HG03039 (cell line): Measurements from ENCODE around the gene WIPF1.

Experiments used
- ATAC-seq: cut with Tn5 transposase; IDR thresholded peaks from one replicate; pipeline ENCODE4 v1.9.1; 2021; ENCODE audit warnings: mild to moderate bottlenecking, moderate library complexity; ENCODE audit not compliant: unreplicated experiment

WIPF1 gene

GRCh38 chr2:174595891-174596397, 1.7 kb downstream of the WIPF1 start:
- no peak for ATAC-seq

- ATAC-seq = no peak
Observed at GRCh38 chr2:174595116-174595809, 2.3 kb downstream of the WIPF1 start.

DNA sequence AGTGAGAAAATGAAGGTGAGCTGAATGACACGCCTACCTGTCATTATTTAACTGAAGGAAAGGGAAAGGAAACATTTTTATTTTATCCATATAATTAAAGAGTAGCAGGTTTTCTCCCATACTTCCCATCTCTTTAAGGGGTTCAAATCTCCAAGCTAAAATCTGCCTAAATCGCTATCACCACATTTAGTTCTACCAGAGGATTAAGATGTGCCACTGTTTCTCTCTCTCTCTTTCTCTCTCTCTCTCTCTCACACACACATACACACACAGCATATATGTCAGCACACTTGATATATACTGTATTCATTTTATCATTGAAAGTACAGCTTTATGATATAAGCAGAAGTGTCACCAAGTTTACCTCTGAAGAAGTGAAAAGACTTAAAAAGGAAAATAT, 3.1 kb downstream of the WIPF1 start:
- no peak for ATAC-seq

DNA sequence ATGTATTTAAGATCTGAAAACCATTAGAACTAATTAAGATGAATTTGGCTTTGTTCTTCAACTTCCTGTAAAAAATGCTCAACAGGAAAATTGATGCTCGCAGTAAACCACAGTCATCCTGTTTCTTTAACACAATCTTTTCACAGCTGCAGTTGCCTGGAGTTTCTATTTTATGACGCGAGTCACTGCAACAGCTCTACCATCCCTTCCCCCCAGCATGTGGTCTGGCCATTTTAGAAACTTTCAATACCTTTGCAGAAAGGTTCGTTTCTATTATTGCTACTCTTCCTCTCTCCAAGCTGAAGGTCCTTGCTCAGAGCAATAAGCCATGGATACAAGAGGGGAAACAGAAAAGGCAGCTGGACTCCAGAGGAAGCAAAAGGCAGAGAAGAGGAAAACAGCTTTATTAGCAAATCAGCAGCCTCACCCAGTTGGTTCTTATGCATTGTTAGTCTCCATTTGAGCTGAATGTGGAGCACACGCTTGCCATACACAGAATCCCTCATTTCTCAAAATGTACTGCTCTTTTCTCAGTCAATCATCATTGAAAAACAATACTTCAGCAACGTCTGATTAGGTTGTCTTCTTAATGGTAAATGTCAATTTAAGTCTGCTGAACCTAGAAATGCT, 3.9 kb downstream of the WIPF1 start:
- ATAC-seq = peak; percentile 51

DNA sequence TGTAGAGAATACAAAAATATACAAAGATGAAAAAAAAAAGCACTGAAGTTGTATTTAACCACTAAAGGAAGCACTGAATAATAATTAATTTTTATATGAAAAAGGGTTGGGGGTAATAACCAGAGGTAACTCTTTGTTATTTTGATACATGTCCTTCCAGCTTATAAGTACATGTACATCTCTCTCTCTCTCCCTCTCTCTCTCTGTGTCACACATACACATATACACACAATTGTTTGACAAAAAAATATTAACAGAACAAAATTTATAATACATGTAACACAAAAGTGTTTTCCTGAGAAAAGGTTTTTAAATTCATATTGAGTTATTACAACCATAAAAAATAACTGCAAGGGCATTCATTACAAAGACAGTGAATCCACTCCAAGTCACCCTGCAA, 4.6 kb downstream of the WIPF1 start:
- no peak for ATAC-seq

DNA sequence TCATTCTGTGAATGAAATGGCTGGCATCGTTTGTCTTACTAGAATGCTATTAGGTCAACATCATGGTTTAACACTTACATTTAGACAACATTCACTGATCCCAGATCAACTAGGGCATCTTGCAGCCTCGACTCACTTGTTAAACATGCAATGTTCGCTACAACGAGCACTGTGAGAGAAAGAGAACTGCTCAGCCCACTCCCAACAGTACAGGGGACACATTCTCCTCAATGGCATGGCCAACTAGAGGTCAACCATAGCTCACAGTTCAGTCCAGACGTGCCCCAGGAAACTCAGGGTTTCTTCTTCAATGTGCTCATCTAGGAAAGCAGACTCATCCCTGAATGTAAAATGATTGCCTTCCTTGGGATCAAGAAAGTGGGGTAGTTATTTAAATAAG, 5.9 kb downstream of the WIPF1 start:
- ATAC-seq = no peak

DNA sequence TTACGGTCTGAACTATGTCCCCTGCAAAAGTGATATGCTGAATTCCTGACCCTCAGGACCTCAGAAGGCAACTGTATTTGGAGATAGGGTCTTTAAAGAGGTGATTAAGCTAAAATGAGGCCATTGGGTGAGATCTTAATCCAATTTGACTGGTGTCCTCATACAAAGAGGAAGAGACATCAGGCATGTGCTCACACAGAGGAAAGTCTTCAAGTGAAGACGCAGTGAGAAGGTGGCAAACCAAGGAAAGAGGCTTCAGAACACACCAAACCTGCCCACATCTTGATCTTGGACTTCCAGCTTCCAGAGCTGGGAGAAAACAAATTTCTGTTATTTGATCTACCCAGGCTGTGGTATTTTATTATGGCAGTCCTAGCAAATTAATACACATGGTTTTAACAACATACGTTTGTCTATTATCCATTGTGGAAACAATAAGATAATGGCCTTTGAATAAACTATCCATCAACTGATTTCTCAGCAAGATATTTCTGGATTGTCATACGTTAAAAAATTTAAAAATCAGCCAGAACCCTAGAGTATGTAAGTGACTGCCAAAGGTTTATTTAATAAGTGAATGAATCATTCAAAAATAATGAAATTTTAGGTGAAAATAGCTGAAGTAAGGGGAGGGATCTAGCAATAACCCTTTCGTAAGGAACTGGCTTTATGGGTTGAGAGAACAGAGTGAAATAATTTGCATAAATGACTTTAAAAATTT, 6.5 kb downstream of the WIPF1 start:
- ATAC-seq = no peak

DNA sequence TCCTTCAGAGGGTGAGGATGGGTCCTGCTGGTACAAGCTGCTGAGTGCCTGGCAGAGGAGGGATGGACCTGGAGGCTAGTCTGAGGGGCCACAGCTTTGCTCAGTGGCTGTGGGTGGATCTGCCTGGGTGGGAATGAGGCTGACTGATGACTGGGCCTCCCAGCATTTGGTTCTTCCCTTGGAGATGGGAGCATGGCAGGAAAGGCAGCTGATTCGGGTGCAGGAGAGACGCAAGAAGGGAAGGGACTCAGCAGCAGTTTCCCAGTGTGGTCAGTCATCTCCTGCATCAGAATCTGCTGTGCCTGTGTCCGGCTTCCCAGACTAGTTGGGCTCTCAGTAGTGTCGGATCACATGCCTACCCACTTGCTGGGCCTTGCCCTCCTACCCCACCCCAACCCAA, 7.3 kb downstream of the WIPF1 start:
- ATAC-seq = no peak

- ATAC-seq = no peak
Observed at GRCh38 chr2:174589334-174589733, 8.3 kb downstream of the WIPF1 start.

GRCh38 chr2:174588463-174588862, 9.1 kb downstream of the WIPF1 start:
- no peak for ATAC-seq

DNA sequence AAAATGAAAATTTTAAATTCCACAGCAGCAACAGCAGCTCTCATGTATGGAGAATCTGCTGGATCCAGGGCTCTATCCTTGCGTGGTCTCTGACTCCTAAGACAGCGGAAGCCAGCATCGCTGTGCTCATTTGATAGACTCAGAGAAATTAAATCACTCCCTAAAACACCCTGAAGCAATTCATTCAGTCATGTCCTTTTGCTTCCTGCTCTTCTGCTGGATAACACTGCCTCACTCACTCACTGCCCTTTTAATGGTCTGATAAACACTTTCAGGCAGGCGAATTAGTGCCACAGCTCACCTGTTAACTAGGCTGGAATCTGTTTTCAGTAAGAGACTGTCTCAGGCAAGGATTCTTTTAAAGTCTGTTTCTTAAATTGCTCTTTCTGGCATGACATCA, 10.0 kb downstream of the WIPF1 start:
- no peak for ATAC-seq

DNA sequence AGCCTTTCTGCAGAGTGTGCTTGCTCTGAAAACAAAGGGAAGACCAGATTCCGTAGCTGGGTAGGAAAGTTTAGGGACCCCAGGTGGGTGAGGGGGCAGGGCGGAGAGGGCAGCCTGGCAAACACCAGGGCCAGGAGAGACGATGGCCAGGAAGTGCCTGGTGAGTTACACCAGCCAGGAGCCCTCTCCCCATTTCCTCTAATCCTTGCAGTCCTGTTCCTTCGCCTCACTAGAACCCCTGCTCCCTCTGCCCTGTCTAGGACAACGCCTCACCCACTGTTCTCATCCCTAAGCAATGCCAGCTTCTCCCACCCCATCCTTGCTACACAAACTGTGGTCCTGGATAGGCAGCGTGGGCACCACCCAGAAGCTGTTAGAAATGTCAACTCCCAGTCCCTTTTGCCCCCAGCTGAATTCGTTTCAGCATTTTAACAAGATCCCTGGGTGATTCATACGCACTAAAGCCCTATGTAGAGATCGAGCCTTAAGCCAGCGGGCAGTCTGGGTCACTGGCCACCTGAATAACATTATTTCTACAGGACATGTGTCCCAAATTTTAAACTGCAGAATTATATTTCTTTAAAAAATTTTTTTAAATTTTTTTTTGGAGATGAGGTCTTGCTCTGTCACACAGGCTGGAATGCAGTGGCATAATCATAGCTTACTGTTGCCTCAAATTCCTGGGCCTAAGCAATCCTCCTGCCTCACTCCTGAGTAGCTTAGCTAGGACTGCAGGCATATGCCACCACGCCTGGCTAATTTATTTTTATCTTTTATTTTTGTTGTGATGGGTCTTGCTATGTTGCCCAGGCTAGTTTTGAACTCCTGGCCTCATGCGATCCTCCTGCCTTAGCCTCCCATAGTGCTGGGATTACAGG, 10.9 kb downstream of the WIPF1 start:
- no peak for ATAC-seq

DNA sequence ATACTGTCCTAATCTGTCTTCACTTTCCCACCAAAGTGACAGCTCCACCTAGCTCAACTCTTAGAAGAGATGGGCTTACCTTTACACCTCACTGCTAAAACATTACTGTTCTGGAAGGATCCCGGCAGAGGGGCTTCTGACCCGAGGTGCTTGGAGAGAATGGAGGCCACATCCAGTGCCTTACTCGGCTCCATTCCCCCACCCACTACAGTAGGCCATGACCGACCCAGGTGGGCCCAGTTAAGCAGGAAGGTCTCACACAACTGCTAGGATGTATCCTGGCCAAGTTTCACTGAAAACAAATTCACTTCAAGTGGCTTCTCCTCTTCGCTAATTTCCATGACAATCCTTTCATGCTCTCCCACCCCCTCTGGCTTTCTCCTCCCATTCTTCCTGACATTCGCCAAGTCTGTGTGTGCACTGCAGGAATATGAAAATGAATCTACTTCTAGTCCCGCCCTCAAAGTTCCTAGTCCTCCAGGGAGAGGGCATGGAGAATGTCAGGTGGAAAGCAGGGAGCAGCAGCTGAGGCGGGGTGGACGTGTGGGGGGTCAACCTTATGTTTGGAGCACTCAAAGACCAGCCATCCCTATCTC, 11.8 kb downstream of the WIPF1 start:
- no peak for ATAC-seq

GRCh38 chr2:174585146-174585545, 12.5 kb downstream of the WIPF1 start:
- ATAC-seq = no peak

DNA sequence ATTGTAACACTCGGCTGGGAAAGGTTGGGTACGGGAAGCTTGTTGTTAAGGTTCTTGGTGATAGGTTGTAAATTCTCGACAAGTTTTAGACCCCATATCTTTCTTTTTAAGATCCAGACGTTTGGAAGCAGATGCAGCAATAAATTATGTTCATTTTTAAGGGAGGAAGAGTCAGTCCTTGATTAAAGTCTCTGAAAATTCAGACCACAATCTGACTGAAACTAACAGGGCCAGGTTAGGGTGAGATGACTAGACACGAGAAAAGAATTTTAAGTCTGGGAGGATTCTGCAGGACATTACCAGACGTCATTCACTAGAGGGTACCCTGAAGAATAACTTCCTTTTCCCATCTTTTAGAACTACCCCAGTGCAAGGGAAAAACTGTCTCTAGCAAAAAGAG, 16.1 kb downstream of the WIPF1 start:
- ATAC-seq = no peak

DNA sequence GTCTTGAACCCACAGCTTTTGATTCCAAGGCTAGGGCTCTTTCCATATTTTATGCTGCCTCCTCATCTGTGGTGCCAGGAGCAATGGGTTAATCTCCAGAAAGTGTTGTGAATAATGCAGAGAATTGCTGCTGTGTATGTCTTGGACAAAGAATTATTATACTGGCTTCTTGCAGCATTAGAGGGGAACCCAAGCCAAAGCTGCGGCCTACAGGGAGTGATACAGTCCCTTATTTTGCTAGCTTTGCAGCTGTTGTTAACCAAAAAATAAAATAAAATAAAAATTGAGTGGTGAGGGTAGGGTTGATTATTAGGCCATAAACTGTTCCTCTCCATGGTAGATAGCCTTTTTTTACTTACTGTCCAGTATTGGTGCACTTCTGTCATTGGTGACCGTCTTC, 16.7 kb downstream of the WIPF1 start:
- no peak for ATAC-seq

DNA sequence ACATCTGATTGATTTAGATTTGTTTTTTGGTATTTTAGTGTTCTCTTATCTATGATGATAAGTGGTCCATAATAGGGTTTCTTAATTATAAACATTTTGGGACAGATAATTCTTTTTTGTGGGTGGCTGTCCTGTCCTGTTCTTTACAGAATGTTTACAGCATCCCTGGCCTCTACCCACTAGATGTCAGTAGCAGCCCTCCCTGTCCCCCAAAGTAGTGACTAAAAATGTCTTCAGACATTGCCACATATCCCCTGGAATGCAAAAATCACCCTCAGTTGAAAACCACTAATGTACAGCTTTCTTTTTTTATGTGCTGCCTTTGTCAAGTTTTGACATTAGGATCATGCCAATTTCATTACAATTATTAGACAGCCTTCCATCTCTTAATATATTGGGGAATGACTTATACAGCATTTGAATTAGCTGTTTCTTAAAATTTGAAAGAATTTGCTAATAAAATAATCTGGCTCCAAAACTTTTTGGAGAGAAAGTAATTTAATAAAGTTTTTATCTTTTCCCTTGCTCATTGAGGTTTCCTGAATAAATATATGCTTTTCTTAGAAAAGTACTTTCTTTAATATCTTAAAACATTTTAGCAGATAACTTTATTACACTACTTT, 19.5 kb downstream of the WIPF1 start:
- no peak for ATAC-seq

- no peak for ATAC-seq
Observed at GRCh38 chr2:174575124-174575776, 22.4 kb downstream of the WIPF1 start.

- ATAC-seq = no peak
Observed at GRCh38 chr2:174574657-174575056, 22.9 kb downstream of the WIPF1 start.

DNA sequence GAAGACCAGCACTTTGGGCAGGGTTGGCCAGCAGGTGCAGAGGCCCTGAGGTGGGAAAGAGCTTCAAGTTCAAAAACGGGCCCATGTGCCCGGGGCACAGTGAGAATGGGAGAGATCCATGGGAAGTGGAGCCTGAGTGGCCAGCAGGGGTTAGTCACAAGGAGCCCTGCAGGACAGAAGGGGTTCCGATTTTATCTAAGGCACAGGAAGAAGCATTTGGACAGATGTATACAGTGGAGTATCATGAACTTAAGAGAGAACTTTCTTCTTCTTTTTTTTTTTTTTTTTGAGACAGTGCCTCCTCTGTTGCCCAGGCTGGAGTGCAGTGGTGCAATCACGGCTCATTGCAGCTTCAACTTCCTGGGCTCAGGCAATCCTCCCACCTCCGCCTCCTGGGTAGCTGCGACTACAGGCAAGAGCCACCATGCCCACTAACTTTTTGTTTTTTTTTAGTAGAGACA, 24.0 kb downstream of the WIPF1 start:
- ATAC-seq = no peak
